ENCODE data around the gene TBXA2R. TPM values are rescaled to one million over a fixed set of nuclear protein-coding genes. Genes with fewer than 3 reads are reported as not detected.

The TBXA2R gene
- total RNA-seq, 4 donors from 2014 or later = 0.32 to 0.85 (median 0.41) TPM

GRCh38 chr19:3604227-3604986 is 2.3 kb downstream of the TBXA2R start:
- Histone ChIP-seq H3K27me3 (peaks cover 8% of the 10 kb centered on the region), H3K9me3 (no peaks in the 10 kb centered on the region), H3K36me3 (no peaks in the 10 kb centered on the region), H3K4me3 (no peak overlapping the region), H3K27ac (no peak overlapping the region), H3K4me1 (peaks cover 47% of the 10 kb centered on the region)
- 84% methylated on average over 18 of the region's 27 CpGs for WGBS
- TF ChIP-seq EP300 (IDR thresholded peaks at IDR 0.05) = no peak
- no peak for TF ChIP-seq POLR2AphosphoS5 (IDR thresholded peaks at IDR 0.05)
- no peak for TF ChIP-seq POLR2A (IDR thresholded peaks at IDR 0.05)
- no peak for TF ChIP-seq CTCF (IDR thresholded peaks at IDR 0.05)
- DNase-seq (ENCODE audit: low spot score in 2 of 2) = peak in 1 of 2 donors; percentile 60

- no peak overlapping the region for H3K4me3 ChIP-seq
- TF ChIP-seq CTCF (IDR thresholded peaks at IDR 0.05) (no peak), POLR2AphosphoS5 (IDR thresholded peaks at IDR 0.05) (no peak), POLR2A (IDR thresholded peaks at IDR 0.05) (no peak), EP300 (IDR thresholded peaks at IDR 0.05) (no peak)
- peak in 1 of 2 donors; percentile 77 for DNase-seq (ENCODE audit: low spot score in 2 of 2)
- peaks cover 8% of the 10 kb centered on the region for H3K27me3 ChIP-seq
- no peaks in the 10 kb centered on the region for H3K9me3 ChIP-seq
- H3K27ac ChIP-seq = no peak overlapping the region
- no peaks in the 10 kb centered on the region for H3K36me3 ChIP-seq
- WGBS = 62% methylated on average over 17 of the region's 23 CpGs
- H3K4me1 ChIP-seq = peaks cover 37% of the 10 kb centered on the region
Observed at GRCh38 chr19:3603121-3603811, 3.4 kb downstream of the TBXA2R start.

GRCh38 chr19:3601021-3601420 is 5.7 kb downstream of the TBXA2R start:
- TF ChIP-seq POLR2AphosphoS5 (IDR thresholded peaks at IDR 0.05) (no peak), POLR2A (IDR thresholded peaks at IDR 0.05) (no peak), CTCF (IDR thresholded peaks at IDR 0.05) (no peak), EP300 (IDR thresholded peaks at IDR 0.05) (no peak)
- Histone ChIP-seq H3K36me3 (no peaks in the 10 kb centered on the region), H3K4me1 (peaks cover 17% of the 10 kb centered on the region), H3K27me3 (peaks cover 8% of the 10 kb centered on the region), H3K4me3 (no peak overlapping the region), H3K27ac (no peak overlapping the region), H3K9me3 (no peaks in the 10 kb centered on the region)
- DNase-seq (ENCODE audit: low spot score in 2 of 2) = no peak
- 81% methylated on average over 12 of the region's 12 CpGs for WGBS

GRCh38 chr19:3599776-3600187 is 6.9 kb downstream of the TBXA2R start:
- H3K27me3 ChIP-seq = peaks cover 4% of the 10 kb centered on the region
- H3K36me3 ChIP-seq = no peaks in the 10 kb centered on the region
- H3K9me3 ChIP-seq = no peaks in the 10 kb centered on the region
- WGBS = 88% methylated on average over 5 of the region's 28 CpGs
- H3K4me3 ChIP-seq = no peak overlapping the region
- H3K4me1 ChIP-seq = peaks cover 6% of the 10 kb centered on the region
- TF ChIP-seq CTCF (IDR thresholded peaks at IDR 0.05) (no peak), EP300 (IDR thresholded peaks at IDR 0.05) (no peak), POLR2A (IDR thresholded peaks at IDR 0.05) (no peak), POLR2AphosphoS5 (IDR thresholded peaks at IDR 0.05) (no peak)
- H3K27ac ChIP-seq = no peak overlapping the region
- DNase-seq (ENCODE audit: low spot score in 2 of 2) = peak in 1 of 2 donors; percentile 59

GRCh38 chr19:3595521-3596061 is 11.1 kb downstream of the TBXA2R start:
- no peaks in the 10 kb centered on the region for H3K36me3 ChIP-seq
- H3K9me3 ChIP-seq = no peaks in the 10 kb centered on the region
- TF ChIP-seq POLR2A (IDR thresholded peaks at IDR 0.05) (no peak), POLR2AphosphoS5 (IDR thresholded peaks at IDR 0.05) (no peak)
- WGBS = 73% methylated on average over 31 of the region's 34 CpGs
- no peak overlapping the region for H3K4me3 ChIP-seq
- DNase-seq (ENCODE audit: low spot score in 2 of 2) = no peak
- H3K27ac ChIP-seq = no peak overlapping the region
- no peaks in the 10 kb centered on the region for H3K4me1 ChIP-seq
- H3K27me3 ChIP-seq = no peaks in the 10 kb centered on the region

Data from suprapubic skin (tissue), 4 donors.